GM21619 (cell line): ENCODE data around the gene GREM2.

Experiments
- ATAC-seq: cut with Tn5 transposase; IDR thresholded peaks from one replicate; pipeline ENCODE4 v1.9.1; 2021; ENCODE audit not compliant: unreplicated experiment

GREM2 gene

DNA sequence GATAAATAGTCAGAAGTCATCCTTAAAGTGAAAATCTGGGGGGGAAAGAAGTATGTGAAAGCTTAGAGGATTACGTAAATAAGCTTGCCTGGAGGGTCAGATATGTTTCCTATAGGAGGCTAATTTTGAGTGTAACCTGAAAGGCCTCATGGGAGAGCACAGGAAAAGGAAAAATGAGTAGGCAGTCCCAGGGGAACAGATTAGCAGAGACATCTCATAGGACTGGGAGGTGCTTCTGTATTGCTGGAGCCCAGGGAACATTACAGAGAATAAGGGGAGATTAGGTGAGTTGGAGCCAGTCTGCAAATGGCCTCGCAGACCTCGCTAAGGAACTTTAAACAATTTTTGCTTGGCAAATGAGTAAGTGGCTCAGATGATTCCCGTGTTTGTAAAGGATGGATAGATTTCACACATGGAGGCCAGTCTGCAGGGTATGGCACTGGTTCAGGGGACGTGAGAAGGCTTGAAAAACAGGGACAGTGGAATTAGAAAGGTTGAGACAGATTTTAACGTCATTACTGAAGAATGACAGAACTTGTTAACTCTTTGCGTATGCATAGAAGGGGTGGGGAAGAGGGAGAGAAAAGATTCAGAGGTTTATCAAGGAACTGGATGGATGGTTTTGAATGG, 149.1 kb downstream of the GREM2 start:
- ATAC-seq: no peak

DNA sequence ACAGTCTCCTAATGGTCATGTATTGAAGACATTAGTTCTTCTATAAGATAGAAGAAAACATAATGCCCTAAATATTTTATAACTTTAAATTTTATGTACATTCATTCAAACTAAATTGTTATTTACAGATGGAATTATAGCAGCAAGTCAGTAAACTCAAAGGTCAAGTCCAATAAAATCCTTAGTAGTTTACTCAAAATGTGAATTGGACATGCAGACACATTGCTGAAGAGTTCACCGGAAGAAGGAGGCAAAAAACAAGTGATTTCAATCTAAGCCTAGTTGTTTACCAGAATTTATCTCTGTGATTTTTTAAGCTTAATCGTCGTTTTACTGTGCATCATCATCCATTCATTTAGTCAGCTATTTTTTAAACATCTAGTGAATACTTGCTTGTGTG, 149.7 kb downstream of the GREM2 start:
- no peak for ATAC-seq

DNA sequence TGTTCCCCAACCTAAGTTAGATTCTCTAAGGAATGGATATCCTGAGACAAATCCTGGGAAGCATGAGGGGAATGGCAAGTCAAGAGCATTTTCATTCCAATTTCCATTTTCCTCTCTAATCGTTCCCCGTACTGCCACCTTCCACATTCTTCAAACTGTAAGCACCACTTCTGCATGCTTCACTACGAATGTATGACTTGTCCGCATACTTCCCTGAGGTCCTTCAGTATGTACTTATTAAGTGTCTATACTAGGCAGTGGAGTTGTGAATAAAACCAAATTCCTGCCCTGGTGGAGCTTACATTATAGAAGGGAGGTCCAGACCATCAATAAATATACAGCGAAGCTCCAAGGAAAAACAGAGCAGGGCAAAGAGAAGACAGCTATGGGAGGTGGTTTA, 154.8 kb downstream of the GREM2 start:
- no peak for ATAC-seq

DNA sequence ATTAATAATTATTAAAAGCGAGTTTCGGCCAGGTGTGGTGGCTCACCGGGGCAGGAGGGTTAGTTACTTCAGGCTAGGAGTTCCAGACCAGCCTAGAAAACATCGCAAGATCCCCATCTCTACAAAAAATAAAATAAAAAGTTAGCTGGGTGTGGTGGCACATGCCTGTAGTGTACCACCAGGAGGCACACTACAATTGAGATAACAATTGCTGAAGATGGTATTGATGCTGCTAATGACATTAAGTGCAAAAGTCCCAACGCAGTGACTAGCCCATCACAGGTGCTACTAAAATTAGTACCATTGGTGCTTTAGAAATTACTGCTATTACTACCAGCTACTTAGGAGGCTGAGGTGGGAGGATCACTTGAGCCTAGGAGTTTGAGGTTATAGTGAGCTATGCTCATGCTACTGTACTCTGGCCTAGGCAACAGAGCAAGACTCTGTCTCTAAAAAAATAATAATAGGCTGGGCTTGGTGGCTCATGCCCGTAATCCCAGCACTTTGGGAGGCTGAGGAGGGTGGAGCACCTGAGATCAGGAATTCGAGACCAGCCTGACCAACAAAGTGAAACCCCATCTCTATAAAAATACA, 156.6 kb downstream of the GREM2 start:
- no peak for ATAC-seq

DNA sequence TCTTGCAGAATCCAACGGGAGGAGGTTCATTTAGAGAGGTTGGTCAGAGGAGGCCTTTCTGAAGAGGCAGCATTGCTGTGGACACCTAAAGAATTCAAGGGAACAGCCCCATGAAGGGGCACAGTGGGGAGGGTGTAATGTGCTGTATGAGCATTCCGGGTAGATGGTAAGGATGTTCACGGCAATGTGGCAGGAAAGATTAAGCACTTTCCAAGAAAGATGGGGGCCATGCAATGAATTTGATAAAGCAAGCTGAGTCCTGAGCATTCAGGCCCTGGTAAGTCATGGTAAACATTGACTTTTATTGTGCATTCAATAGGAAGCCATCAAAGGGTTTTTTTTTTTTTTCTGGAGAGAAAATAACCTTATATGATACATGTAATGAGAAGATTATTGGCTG, 166.6 kb downstream of the GREM2 start:
- ATAC-seq: no peak

DNA sequence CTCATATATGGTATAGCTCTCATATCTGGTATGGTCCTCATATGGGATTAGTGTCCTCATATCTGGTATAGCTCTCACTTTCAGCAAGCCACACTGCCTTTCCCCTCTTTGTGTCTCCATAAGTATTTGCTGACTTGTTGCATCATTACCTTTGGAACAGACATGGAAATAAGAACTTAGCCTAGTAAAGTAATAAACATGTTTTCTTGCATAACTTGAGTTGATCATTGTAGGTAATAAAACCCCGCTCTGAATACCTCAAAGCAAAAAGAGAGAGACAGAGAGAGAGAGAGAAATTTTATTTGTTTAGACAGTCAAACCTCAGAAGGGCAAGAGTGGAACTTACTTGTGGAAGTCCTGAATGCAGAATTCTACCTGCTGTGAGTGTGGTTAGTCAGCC, 170.3 kb downstream of the GREM2 start:
- ATAC-seq: no peak
